Smooth muscle cell (in vitro differentiated cells): ENCODE data around the gene CTSA. TPM values are rescaled to one million over a fixed set of nuclear protein-coding genes. Genes with fewer than 3 reads are reported as not detected.

Experiments
- DNase-seq: peaks from one replicate; lab custom pipeline; 2025; ENCODE audit not compliant: unreplicated experiment; lab: John Stamatoyannopoulos, UW
- H2AFZ ChIP-seq: fragments of 200-600 bp; sonication (generic); 2 replicates; pipeline ENCODE4 v1.6.0; 2016; ENCODE audit warnings: antibody characterized with exemption, low read depth, mild to moderate bottlenecking
- H3F3A ChIP-seq: fragments of 200-600 bp; sonication (generic); 2 replicates; pipeline ENCODE4 v1.6.0; 2017; ENCODE audit warnings: antibody characterized with exemption, low read depth
- H3K27ac ChIP-seq: fragments of 200-600 bp; sonication (generic); 2 replicates; pipeline ENCODE4 v1.5.1; 2016; ENCODE audit warnings: low read depth, mild to moderate bottlenecking
- H3K27me3 ChIP-seq: fragments of 200-600 bp; sonication (generic); 2 replicates; pipeline ENCODE4 v1.6.1; 2016; ENCODE audit warnings: low read depth, mild to moderate bottlenecking
- H3K36me3 ChIP-seq: fragments of 200-600 bp; sonication (generic); 2 replicates; pipeline ENCODE4 v1.5.1; 2016; ENCODE audit warnings: low read depth
- H3K4me1 ChIP-seq: fragments of 200-600 bp; sonication (generic); 2 replicates; pipeline ENCODE4 v1.5.1; 2016; ENCODE audit warnings: low read depth
- H3K4me2 ChIP-seq: fragments of 200-600 bp; sonication (generic); 2 replicates; pipeline ENCODE4 v1.6.0; 2016; ENCODE audit warnings: mild to moderate bottlenecking
- H3K4me3 ChIP-seq: fragments of 200-600 bp; sonication (generic); 2 replicates; pipeline ENCODE4 v1.5.1; 2016; ENCODE audit warnings: mild to moderate bottlenecking
- H3K79me2 ChIP-seq: fragments of 200-600 bp; sonication (generic); 2 replicates; pipeline ENCODE4 v1.6.0; 2016; ENCODE audit warnings: low read depth, mild to moderate bottlenecking
- H3K9ac ChIP-seq: fragments of 200-600 bp; sonication (generic); 2 replicates; pipeline ENCODE4 v1.6.0; 2016; ENCODE audit warnings: low read depth
- H3K9me3 ChIP-seq: fragments of 200-600 bp; sonication (generic); replicated peaks from 2 replicates; pipeline ENCODE4 v1.5.1; 2016; ENCODE audit warnings: low read depth
- H4K20me1 ChIP-seq: fragments of 200-600 bp; sonication (generic); 2 replicates; pipeline ENCODE4 v1.6.0; 2016; ENCODE audit warnings: low read depth
- WGBS: methylation state at CpG from one replicate; pipeline ENCODE4 v1.1.7; 2016; ENCODE audit warnings: low lambda C conversion rate; 5-methylcytosine and 5-hydroxymethylcytosine counted together
- polyA plus RNA-seq: library from polyadenylated mRNA; unstranded; fragments of >200 nt; fragmentation: Nextera tagmentation; extraction: Ambion mirVana; gene quantifications from 2 replicates; pipeline ENCODE4 v1.2.1, GENCODE V29; 2016
- total RNA-seq: library from RNA; depleted of rRNA; stranded (reverse); fragments of >200 nt; gene quantifications from 2 replicates; pipeline ENCODE4 v1.2.3, GENCODE V29; 2014
- TF ChIP-seq, protein P1 (sequence below): fragments of 200-600 bp; sonication (generic); IDR thresholded peaks from 2 replicates; pipeline ENCODE4 v1.5.1; 2017; ENCODE audit warnings: borderline replicate concordance, mild to moderate bottlenecking, antibody characterized with exemption; ENCODE audit not compliant: insufficient read depth, poor library complexity, severe bottlenecking

CTSA gene
- total and polyA plus RNA-seq, 2 experiments from 2014 or later = 74.8 to 132 TPM

DNA sequence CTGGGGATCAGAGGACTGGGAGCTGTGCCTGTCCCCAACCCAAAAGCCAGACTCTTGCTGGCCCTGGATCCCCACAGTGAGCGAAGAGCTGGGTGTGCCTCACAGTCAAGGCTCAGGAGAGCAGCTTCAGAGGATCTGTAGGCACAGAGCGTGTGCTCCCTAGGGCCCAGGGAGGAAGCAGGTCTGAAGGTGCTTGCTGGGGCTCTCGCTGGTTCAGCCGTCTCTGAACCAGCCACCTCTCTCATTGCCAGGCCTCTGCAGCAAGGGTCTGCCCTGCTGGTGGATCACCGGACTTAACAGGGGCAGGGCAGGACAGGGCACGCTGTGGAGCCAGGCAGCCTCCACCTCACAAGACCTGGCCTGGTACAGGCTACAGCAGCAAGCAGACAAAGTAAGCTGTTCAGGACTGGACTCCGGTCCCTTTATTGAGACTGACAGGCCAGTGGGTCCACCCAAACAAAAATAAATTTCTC, 57.2 kb downstream of the CTSA start:
- Histone ChIP-seq H3K9ac (no peak overlapping the region), H3K79me2 (no peaks in the 10 kb centered on the region), H4K20me1 (no peaks in the 10 kb centered on the region), H3K27me3 (no peaks in the 10 kb centered on the region), H3K36me3 (no peaks in the 10 kb centered on the region), H2AFZ (no peak overlapping the region), H3K9me3 (no peaks in the 10 kb centered on the region), H3K4me2 (no peak overlapping the region), H3F3A (peaks cover 8% of the 10 kb centered on the region), H3K27ac (no peak overlapping the region), H3K4me3 (no peak overlapping the region), H3K4me1 (no peaks in the 10 kb centered on the region)
- 96% methylated on average over 7 of the region's 7 CpGs for WGBS
- TF ChIP-seq, protein P1, sequence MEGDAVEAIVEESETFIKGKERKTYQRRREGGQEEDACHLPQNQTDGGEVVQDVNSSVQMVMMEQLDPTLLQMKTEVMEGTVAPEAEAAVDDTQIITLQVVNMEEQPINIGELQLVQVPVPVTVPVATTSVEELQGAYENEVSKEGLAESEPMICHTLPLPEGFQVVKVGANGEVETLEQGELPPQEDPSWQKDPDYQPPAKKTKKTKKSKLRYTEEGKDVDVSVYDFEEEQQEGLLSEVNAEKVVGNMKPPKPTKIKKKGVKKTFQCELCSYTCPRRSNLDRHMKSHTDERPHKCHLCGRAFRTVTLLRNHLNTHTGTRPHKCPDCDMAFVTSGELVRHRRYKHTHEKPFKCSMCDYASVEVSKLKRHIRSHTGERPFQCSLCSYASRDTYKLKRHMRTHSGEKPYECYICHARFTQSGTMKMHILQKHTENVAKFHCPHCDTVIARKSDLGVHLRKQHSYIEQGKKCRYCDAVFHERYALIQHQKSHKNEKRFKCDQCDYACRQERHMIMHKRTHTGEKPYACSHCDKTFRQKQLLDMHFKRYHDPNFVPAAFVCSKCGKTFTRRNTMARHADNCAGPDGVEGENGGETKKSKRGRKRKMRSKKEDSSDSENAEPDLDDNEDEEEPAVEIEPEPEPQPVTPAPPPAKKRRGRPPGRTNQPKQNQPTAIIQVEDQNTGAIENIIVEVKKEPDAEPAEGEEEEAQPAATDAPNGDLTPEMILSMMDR = no peak
- DNase-seq = no peak

Other genes with a start within 250 kb of the CTSA start
- not detected in 2 replicates for gene WFDC11, start 221.1 kb upstream of the CTSA start, total RNA-seq
- gene WFDC11, start 221.1 kb upstream of the CTSA start, polyA plus RNA-seq = not detected in 2 replicates
- gene WFDC13, start 189.3 kb upstream of the CTSA start, total RNA-seq = not detected in 2 replicates
- not detected in 2 replicates for gene WFDC13, start 189.3 kb upstream of the CTSA start, polyA plus RNA-seq
- gene WFDC10B, start 186.3 kb upstream of the CTSA start, total RNA-seq = not detected in 2 replicates
- gene WFDC10B, start 186.3 kb upstream of the CTSA start, polyA plus RNA-seq = 0.31 TPM in 1 of 2 replicates, not detected in the other
- not detected in 2 replicates for gene SPINT4, start 169.0 kb upstream of the CTSA start, total RNA-seq
- not detected in 2 replicates for gene SPINT4, start 169.0 kb upstream of the CTSA start, polyA plus RNA-seq
- not detected in 2 replicates for gene WFDC3, start 99.5 kb upstream of the CTSA start, total RNA-seq
- 0.64 TPM in 1 of 2 replicates, not detected in the other for gene WFDC3, start 99.5 kb upstream of the CTSA start, polyA plus RNA-seq
- gene DNTTIP1, start 99.4 kb upstream of the CTSA start, total RNA-seq = 15.3 and 19.4 TPM in 2 replicates
- 52.6 and 55.4 TPM in 2 replicates for gene DNTTIP1, start 99.4 kb upstream of the CTSA start, polyA plus RNA-seq
- gene UBE2C, start 78.7 kb upstream of the CTSA start, total RNA-seq = 25.8 and 35.1 TPM in 2 replicates
- 61.2 and 66.5 TPM in 2 replicates for gene UBE2C, start 78.7 kb upstream of the CTSA start, polyA plus RNA-seq
- 1.7 TPM in 1 of 2 replicates, not detected in the other for gene TNNC2, start 64.0 kb upstream of the CTSA start, total RNA-seq
- 0.78 and 1.2 TPM in 2 replicates for gene TNNC2, start 64.0 kb upstream of the CTSA start, polyA plus RNA-seq
- gene SNX21, start 57.5 kb upstream of the CTSA start, total RNA-seq = 10.9 and 14.7 TPM in 2 replicates
- gene SNX21, start 57.5 kb upstream of the CTSA start, polyA plus RNA-seq = 14.4 and 17.8 TPM in 2 replicates
- gene ACOT8, start 33.9 kb upstream of the CTSA start, total RNA-seq = 30.2 and 31.9 TPM in 2 replicates
- gene ACOT8, start 33.9 kb upstream of the CTSA start, polyA plus RNA-seq = 32.6 and 43.8 TPM in 2 replicates
- 4.9 and 6.5 TPM in 2 replicates for gene ZSWIM3, start 33.7 kb upstream of the CTSA start, total RNA-seq
- 1.4 and 2.1 TPM in 2 replicates for gene ZSWIM3, start 33.7 kb upstream of the CTSA start, polyA plus RNA-seq
- 10.5 and 12.2 TPM in 2 replicates for gene ZSWIM1, start 10.1 kb upstream of the CTSA start, total RNA-seq
- 5.7 and 6.7 TPM in 2 replicates for gene ZSWIM1, start 10.1 kb upstream of the CTSA start, polyA plus RNA-seq
- gene SPATA25, start 3.7 kb upstream of the CTSA start, total RNA-seq = 0.54 and 1.2 TPM in 2 replicates
- 0.43 TPM in 1 of 2 replicates, not detected in the other for gene SPATA25, start 3.7 kb upstream of the CTSA start, polyA plus RNA-seq
- gene NEURL2, start 127 bp upstream of the CTSA start, total RNA-seq = 0.31 and 3.3 TPM in 2 replicates
- 3.7 and 4.7 TPM in 2 replicates for gene NEURL2, start 127 bp upstream of the CTSA start, polyA plus RNA-seq
- gene PLTP, start 20.8 kb downstream of the CTSA start, total RNA-seq = 81.0 and 93.3 TPM in 2 replicates
- 197 and 262 TPM in 2 replicates for gene PLTP, start 20.8 kb downstream of the CTSA start, polyA plus RNA-seq
- gene PCIF1, start 43.3 kb downstream of the CTSA start, total RNA-seq = 13.5 and 15.4 TPM in 2 replicates
- 37.2 and 38.9 TPM in 2 replicates for gene PCIF1, start 43.3 kb downstream of the CTSA start, polyA plus RNA-seq
- 11.2 and 11.6 TPM in 2 replicates for gene ZNF335, start 80.9 kb downstream of the CTSA start, total RNA-seq
- gene ZNF335, start 80.9 kb downstream of the CTSA start, polyA plus RNA-seq = 14.2 and 20.7 TPM in 2 replicates
- 4.9 and 6.3 TPM in 2 replicates for gene MMP9, start 117.6 kb downstream of the CTSA start, total RNA-seq
- 5.9 and 27.2 TPM in 2 replicates for gene MMP9, start 117.6 kb downstream of the CTSA start, polyA plus RNA-seq
- 0.09 and 0.40 TPM in 2 replicates for gene SLC12A5, start 137.9 kb downstream of the CTSA start, total RNA-seq
- gene SLC12A5, start 137.9 kb downstream of the CTSA start, polyA plus RNA-seq = 1.2 and 1.3 TPM in 2 replicates
- 9.5 and 11.4 TPM in 2 replicates for gene NCOA5, start 198.6 kb downstream of the CTSA start, total RNA-seq
- gene NCOA5, start 198.6 kb downstream of the CTSA start, polyA plus RNA-seq = 8.3 and 10.5 TPM in 2 replicates
- gene CD40, start 227.0 kb downstream of the CTSA start, total RNA-seq = 13.8 and 14.5 TPM in 2 replicates
- gene CD40, start 227.0 kb downstream of the CTSA start, polyA plus RNA-seq = 25.1 and 27.4 TPM in 2 replicates